Keratinocyte (primary cell): ENCODE measurements around the gene NCOA6. TPM values are rescaled to one million over a fixed set of nuclear protein-coding genes. Genes with fewer than 3 reads are reported as not detected.

Source experiments
- DNase-seq: peaks from one replicate; pipeline ENCODE4 v3.0.0-alpha.2; 2011; ENCODE audit warnings: low read depth, missing footprints, low spot score
- FAIRE-seq: peaks from 2 replicates; lab custom pipeline; 2011; peaks lifted over from hg19 to GRCh38; lab: Jason Lieb, UNC
- H2AFZ ChIP-seq: 2 replicates; pipeline ENCODE4 v1.6.0; 2012; ENCODE audit warnings: low read length, control low read depth, inconsistent platforms; ENCODE audit not compliant: control insufficient read depth
- H3K27ac ChIP-seq: 2 replicates; pipeline ENCODE4 v1.5.1; 2011; ENCODE audit warnings: low read length; ENCODE audit not compliant: control insufficient read depth, insufficient read depth
- H3K27me3 ChIP-seq: 3 replicates; pipeline ENCODE4 v1.6.0; 2011; ENCODE audit warnings: low read length; ENCODE audit not compliant: control insufficient read depth, insufficient read depth; ENCODE audit errors: extremely low read depth
- H3K36me3 ChIP-seq, 2 experiments: 2 replicates in 1 of 2; 3 replicates in 1 of 2; pipeline ENCODE4 v1.5.1; 2011; ENCODE audit warnings: low read length in 2 of 2, mild to moderate bottlenecking in 1 of 2; ENCODE audit not compliant: control insufficient read depth in 2 of 2, insufficient read depth in 2 of 2; ENCODE audit errors: extremely low read depth in 1 of 2
- H3K4me1 ChIP-seq: 3 replicates; pipeline ENCODE4 v1.5.1; 2011; ENCODE audit warnings: low read length; ENCODE audit not compliant: control insufficient read depth, insufficient read depth; ENCODE audit errors: extremely low read depth
- H3K4me2 ChIP-seq: 3 replicates; pipeline ENCODE4 v1.6.0; 2011; ENCODE audit warnings: low read depth, low read length; ENCODE audit not compliant: control insufficient read depth, insufficient read depth; ENCODE audit errors: extremely low read depth
- H3K4me3 ChIP-seq, 3 experiments: fragments of 200-600 bp in 1 of 3; sonication (generic) in 1 of 3; 2 replicates in 2 of 3; 3 replicates in 1 of 3; pipeline ENCODE4 v1.5.1; 2011 to 2016; ENCODE audit warnings: low read length in 3 of 3, mild to moderate bottlenecking in 3 of 3, control low read depth in 2 of 3, inconsistent platforms in 1 of 3, low read depth in 1 of 3, mixed read lengths in 1 of 3, mixed run types in 1 of 3, moderate library complexity in 1 of 3; ENCODE audit not compliant: control insufficient read depth in 2 of 3, insufficient read depth in 2 of 3; ENCODE audit errors: extremely low read depth in 1 of 3
- H3K79me2 ChIP-seq: 2 replicates; pipeline ENCODE4 v1.6.0; 2012; ENCODE audit warnings: low read length; ENCODE audit not compliant: control insufficient read depth, insufficient read depth
- H3K9ac ChIP-seq: 3 replicates; pipeline ENCODE4 v1.6.0; 2011; ENCODE audit warnings: low read length; ENCODE audit not compliant: control insufficient read depth, insufficient read depth; ENCODE audit errors: extremely low read depth
- H3K9me1 ChIP-seq: 3 replicates; pipeline ENCODE4 v1.6.0; 2011; ENCODE audit warnings: low read length; ENCODE audit not compliant: control insufficient read depth, insufficient read depth; ENCODE audit errors: extremely low read depth
- H3K9me3 ChIP-seq: 2 replicates; pipeline ENCODE4 v1.5.1; 2012; ENCODE audit warnings: low read depth, low read length; ENCODE audit not compliant: control insufficient read depth
- H4K20me1 ChIP-seq: 3 replicates; pipeline ENCODE4 v1.6.0; 2011; ENCODE audit warnings: low read length; ENCODE audit not compliant: control insufficient read depth, insufficient read depth; ENCODE audit errors: extremely low read depth
- CTCF ChIP-seq, 3 experiments: IDR thresholded peaks in 1 of 3; conservative IDR thresholded peaks in 1 of 3; optimal IDR thresholded peaks in 1 of 3; 2 replicates in 2 of 3; 3 replicates in 1 of 3; pipeline versions ENCODE3 to v1.5.1; 2011; ENCODE audit warnings: low read length in 3 of 3, mild to moderate bottlenecking in 3 of 3, moderate library complexity in 2 of 3, control low read depth in 1 of 3, inconsistent platforms in 1 of 3; ENCODE audit not compliant: insufficient read depth in 2 of 3; ENCODE audit errors: extremely low read depth in 1 of 3
- EZH2 ChIP-seq: IDR thresholded peaks from one replicate; pipeline ENCODE4 v1.6.1; 2012; ENCODE audit warnings: inconsistent platforms, mild to moderate bottlenecking, low read length, moderate library complexity
- dilution Hi-C: fragments of 300-500 bp; cut with MboI; formaldehyde crosslinking; loops from one replicate; pipeline ENCODE4 v1.7.0; 2020; ENCODE audit warnings: low sequenced_read_pairs; ENCODE audit not compliant: extremely low pct_ligation_motif_present
- polyA plus RNA-seq, 5 experiments: library from polyadenylated mRNA; depleted of rRNA in 3 of 5; stranded (reverse) in 3 of 5; stranded (forward) in 1 of 5; unstranded in 1 of 5; fragments of >200 nt; gene quantifications; 1 replicate in 1 of 5; 2 replicates in 3 of 5; 3 replicates in 1 of 5; pipeline versions ENCODE4 v1.2.1 to v1.2.3, GENCODE V29; 2011 to 2012; ENCODE audit warnings: missing spikeins in 2 of 5, low read depth in 1 of 5, low replicate concordance in 1 of 5

NCOA6 gene
- polyA plus RNA-seq, 1 donor (not counting 4 experiments of a cell fraction or from before 2014, with no cell fraction given) = 13.3 TPM

DNA sequence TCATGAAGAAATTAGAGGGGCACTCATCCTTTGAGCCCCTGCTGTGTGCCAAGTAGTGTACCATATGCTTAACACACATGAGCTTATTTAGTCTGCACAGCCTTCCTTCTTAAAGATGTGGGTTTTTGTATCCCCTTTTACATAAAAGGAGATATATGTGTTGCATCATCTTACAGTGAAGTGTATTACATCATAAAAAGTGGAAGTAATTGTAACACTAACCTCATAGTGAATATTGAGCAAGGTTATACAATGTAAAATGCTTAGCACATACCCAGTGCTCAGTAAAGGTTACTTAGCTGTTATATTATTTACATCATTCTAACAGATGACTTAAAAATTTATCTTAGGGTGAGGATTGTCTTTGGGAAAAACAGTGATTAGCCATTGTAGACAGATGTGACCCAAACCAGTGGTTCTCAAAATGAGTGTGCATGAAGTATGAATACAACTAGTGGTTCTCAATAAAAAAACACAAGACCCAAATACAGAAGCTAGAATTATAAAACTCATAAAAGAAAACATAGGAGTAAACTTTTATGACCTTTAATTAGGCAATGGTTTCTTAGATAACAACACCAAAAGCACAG is 144.8 kb downstream of the NCOA6 start:
- TF ChIP-seq EZH2 (no peak), CTCF (optimal IDR thresholded peaks at IDR 0.05 in 1 of 3, IDR thresholded peaks at IDR 0.05 in 1 of 3, conservative IDR thresholded peaks at IDR 0.05 in 1 of 3; ENCODE audit: extremely low read depth in 1 of 3, insufficient read depth in 2 of 3, low read length in 3 of 3) (no peak)
- Histone ChIP-seq H3K4me1 (peaks cover 9% of the 10 kb centered on the region), H3K36me3 (no peaks in the 10 kb centered on the region), H3K4me3 (no peak overlapping the region), H3K4me2 (no peak overlapping the region), H3K27me3 (no peaks in the 10 kb centered on the region), H3K79me2 (peaks cover 4% of the 10 kb centered on the region), H3K9me1 (no peaks in the 10 kb centered on the region), H4K20me1 (no peaks in the 10 kb centered on the region), H3K9me3 (no peaks in the 10 kb centered on the region), H3K27ac (no peak overlapping the region), H2AFZ (no peak overlapping the region), H3K9ac (no peak overlapping the region)
- no peak for FAIRE-seq
- no peak for DNase-seq
- dilution Hi-C loops = no loop called here

GRCh38 chr20:34676642-34677373 is 148.6 kb downstream of the NCOA6 start, which contains the start of gene PIGU:
Gene PIGU (minus strand): TSS chr20:34677092. CDS start chr20:34677085, 7 bp downstream.
- Histone ChIP-seq H3K9me1 (no peaks in the 10 kb centered on the region), H3K4me3 (peak within 1 kb of the TSS; percentile 65 to 95 (median 87)), H3K4me1 (peaks cover 12% of the 10 kb centered on the region), H2AFZ (peak within 1 kb of the TSS; percentile 99), H3K27ac (peak within 1 kb of the TSS; percentile 54), H3K79me2 (peaks cover 4% of the 10 kb centered on the region), H3K36me3 (no peaks in the 10 kb centered on the region), H3K9me3 (no peaks in the 10 kb centered on the region), H3K4me2 (peak within 1 kb of the TSS; percentile 84), H3K27me3 (no peaks in the 10 kb centered on the region), H3K9ac (peak within 1 kb of the TSS; percentile 74), H4K20me1 (no peaks in the 10 kb centered on the region)
- TF ChIP-seq CTCF (optimal IDR thresholded peaks at IDR 0.05 in 1 of 3, IDR thresholded peaks at IDR 0.05 in 1 of 3, conservative IDR thresholded peaks at IDR 0.05 in 1 of 3; ENCODE audit: extremely low read depth in 1 of 3, insufficient read depth in 2 of 3, low read length in 3 of 3) = no peak
- DNase-seq = peak; percentile 41
- no peak for FAIRE-seq
- dilution Hi-C loops = no loop called here
